HG02759 (cell line): ENCODE measurements around the gene CRLF3.
"Not testable (repeated sequence)": the region's sequence is repeated elsewhere in the genome, so short reads cannot be mapped to it uniquely, and the experiment has no call there.

ENCODE experiments used
- ATAC-seq: cut with Tn5 transposase; IDR thresholded peaks from one replicate; pipeline ENCODE4 v1.9.1; 2021; ENCODE audit warnings: mild to moderate bottlenecking, moderate library complexity; ENCODE audit not compliant: unreplicated experiment

CRLF3 gene

DNA sequence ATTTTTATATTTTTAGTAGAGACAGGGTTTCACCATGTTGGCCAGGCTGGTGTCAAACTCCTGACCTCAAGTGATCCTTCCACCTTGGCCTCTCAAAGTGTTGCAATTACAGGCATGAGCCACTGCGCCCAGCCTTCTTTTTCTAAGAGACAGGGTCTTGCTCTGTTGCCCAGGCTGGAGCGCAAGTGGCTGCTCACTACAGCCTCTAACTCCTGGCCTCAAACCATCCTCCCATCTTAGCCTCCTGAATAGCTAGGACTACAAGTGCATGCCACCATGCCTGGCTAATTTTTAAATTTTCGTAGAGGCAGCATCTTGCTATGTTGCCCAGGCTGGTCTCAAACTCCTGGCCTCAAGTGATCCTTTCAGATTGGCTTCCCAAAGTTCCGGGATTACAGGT lies 76.9 kb downstream of the CRLF3 start:
- ATAC-seq: not testable (repeated sequence)

DNA sequence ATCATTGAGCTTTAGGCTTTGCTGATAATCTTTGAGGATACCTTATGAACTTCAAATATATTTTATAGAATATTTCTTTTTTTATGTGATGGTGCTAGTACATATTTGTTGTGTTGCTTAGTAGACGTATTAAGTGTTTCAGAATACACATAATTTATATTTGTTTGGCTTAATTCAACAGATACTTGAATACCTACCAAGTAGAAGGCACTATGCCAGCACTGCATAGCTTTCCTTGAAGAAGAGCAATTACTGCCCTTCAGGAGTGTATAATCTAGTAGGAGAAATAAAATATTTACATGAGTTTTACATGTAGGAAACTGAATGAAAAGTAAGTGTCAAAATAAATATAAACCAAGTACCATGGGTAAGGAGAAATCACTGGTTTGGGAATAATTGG lies 81.8 kb downstream of the CRLF3 start:
- not testable (repeated sequence) for ATAC-seq

DNA sequence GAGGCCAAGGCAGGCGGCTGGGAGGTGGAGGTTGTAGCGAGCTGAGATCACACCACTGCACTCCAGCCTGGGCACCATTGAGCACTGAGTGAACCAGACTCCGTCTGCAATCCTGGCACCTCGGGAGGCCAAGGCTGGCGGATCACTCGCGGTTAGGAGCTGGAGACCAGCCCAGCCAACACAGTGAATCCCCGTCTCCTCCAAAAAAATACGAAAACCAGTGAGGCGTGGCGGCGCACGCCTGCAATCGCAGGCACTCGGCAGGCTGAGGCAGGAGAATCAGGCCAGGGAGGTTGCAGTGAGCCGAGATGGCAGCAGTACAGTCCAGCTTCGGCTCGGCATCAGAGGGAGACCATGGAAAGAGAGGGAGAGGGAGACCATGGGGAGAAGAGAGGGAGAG lies 88.1 kb downstream of the CRLF3 start:
- ATAC-seq: not testable (repeated sequence)

DNA sequence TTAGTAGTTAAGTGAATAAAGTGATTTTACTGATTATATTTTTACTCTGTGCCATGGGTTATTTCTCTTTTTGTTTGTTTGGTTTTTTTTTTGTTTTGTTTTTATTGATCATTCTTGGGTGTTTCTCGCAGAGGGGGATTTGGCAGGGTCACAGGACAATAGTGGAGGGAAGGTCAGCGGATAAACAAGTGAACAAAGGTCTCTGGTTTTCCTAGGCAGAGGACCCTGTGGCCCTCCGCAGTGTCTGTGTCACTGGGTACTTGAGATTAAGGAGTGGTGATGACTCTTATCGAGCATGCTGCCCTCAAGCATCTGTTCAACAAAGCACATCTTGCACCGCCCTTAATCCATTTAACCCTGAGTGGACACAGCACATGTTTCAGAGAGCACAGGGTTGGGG lies 88.8 kb downstream of the CRLF3 start:
- not testable (repeated sequence) for ATAC-seq

DNA sequence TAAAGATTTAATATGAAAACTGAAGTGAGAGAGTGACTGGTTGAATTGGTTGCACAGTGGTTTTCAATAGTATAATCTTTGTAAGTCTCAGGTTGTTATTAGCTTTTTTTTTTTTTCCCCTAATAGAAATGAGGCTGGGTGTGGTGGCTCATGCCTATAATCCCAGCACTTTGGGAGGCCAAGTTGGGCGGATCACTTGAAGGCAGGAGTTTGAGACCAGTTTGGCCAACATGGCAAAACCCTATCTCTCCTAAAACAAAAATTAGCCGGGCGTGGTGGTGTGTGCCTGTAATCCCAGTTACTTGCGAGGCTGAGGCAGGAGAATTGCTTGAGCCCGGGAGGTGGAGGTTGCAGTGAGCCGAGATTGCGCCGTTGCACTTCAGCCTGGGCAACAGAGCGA lies 89.3 kb downstream of the CRLF3 start:
- not testable (repeated sequence) for ATAC-seq

DNA sequence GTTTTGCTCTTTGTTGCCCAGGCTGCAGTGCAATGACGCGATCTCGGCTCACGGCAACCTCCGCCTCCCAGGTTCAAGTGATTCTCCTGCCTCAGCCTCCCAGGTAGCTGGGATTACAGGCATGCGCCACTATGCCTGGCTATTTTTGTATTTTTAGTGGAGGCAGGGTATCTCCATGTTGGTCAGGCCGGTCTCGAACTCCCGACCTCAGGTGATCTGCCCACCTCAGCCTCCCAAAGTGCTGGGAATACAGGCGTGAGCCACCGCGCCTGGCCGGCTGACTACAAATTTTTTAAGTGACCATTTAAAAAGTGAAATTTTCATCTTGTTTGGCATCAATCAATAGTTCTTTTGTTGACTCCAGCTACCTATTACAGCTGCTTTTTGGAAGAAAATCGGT lies 90.3 kb downstream of the CRLF3 start:
- ATAC-seq: not testable (repeated sequence)
